ENCODE measurements around the gene FURIN. TPM values are rescaled to one million over a fixed set of nuclear protein-coding genes. Genes with fewer than 3 reads are reported as not detected.

Gene FURIN
- total and polyA plus RNA-seq, 2 experiments from 2014 or later: 57.7 to 79.6 TPM

- H3K27ac ChIP-seq: no peak overlapping the region
- no peaks in the 10 kb centered on the region for H3K36me3 ChIP-seq
- no peaks in the 10 kb centered on the region for H3K27me3 ChIP-seq
- peak in 1 of 2 donors; percentile 57 for DNase-seq (ENCODE audit: low read depth in 1 of 2, low spot score in 1 of 2)
- peaks cover 14% of the 10 kb centered on the region for H3K4me1 ChIP-seq (ENCODE audit: low read depth)
- no peaks in the 10 kb centered on the region for H3K9me3 ChIP-seq (ENCODE audit: low read depth)
- no peak for TF ChIP-seq CTCF (IDR thresholded peaks at IDR 0.05; ENCODE audit: low read depth, low read length)
- H3K4me3 ChIP-seq: no peak overlapping the region
Observed at GRCh38 chr15:90862964-90863778, 5.2 kb upstream of the FURIN start.

- DNase-seq (ENCODE audit: low read depth in 1 of 2, low spot score in 1 of 2): no peak
- Histone ChIP-seq H3K4me3 (no peak overlapping the region), H3K27ac (no peak overlapping the region), H3K9me3 (ENCODE audit: low read depth) (no peaks in the 10 kb centered on the region), H3K27me3 (no peaks in the 10 kb centered on the region), H3K36me3 (no peaks in the 10 kb centered on the region), H3K4me1 (ENCODE audit: low read depth) (peaks cover 17% of the 10 kb centered on the region)
- TF ChIP-seq CTCF (IDR thresholded peaks at IDR 0.05; ENCODE audit: low read depth, low read length): no peak
Observed at GRCh38 chr15:90863987-90864386, 4.4 kb upstream of the FURIN start.

- Histone ChIP-seq H3K27ac (no peak overlapping the region), H3K9me3 (ENCODE audit: low read depth) (no peaks in the 10 kb centered on the region), H3K4me3 (no peak overlapping the region), H3K27me3 (no peaks in the 10 kb centered on the region), H3K4me1 (ENCODE audit: low read depth) (peaks cover 19% of the 10 kb centered on the region), H3K36me3 (no peaks in the 10 kb centered on the region)
- no peak for TF ChIP-seq CTCF (IDR thresholded peaks at IDR 0.05; ENCODE audit: low read depth, low read length)
- no peak for DNase-seq (ENCODE audit: low read depth in 1 of 2, low spot score in 1 of 2)
Observed at GRCh38 chr15:90864507-90864906, 3.9 kb upstream of the FURIN start.

GRCh38 chr15:90865702-90866101, 2.7 kb upstream of the FURIN start:
- Histone ChIP-seq H3K4me1 (ENCODE audit: low read depth) (peaks cover 19% of the 10 kb centered on the region), H3K27ac (no peak overlapping the region), H3K9me3 (ENCODE audit: low read depth) (no peaks in the 10 kb centered on the region), H3K4me3 (no peak overlapping the region), H3K36me3 (no peaks in the 10 kb centered on the region), H3K27me3 (no peaks in the 10 kb centered on the region)
- no peak for DNase-seq (ENCODE audit: low read depth in 1 of 2, low spot score in 1 of 2)
- no peak for TF ChIP-seq CTCF (IDR thresholded peaks at IDR 0.05; ENCODE audit: low read depth, low read length)

GRCh38 chr15:90866161-90866715, 2.1 kb upstream of the FURIN start:
- no peak overlapping the region for H3K27ac ChIP-seq
- no peaks in the 10 kb centered on the region for H3K9me3 ChIP-seq (ENCODE audit: low read depth)
- no peak for TF ChIP-seq CTCF (IDR thresholded peaks at IDR 0.05; ENCODE audit: low read depth, low read length)
- no peak overlapping the region for H3K4me3 ChIP-seq
- H3K4me1 ChIP-seq (ENCODE audit: low read depth): peaks cover 19% of the 10 kb centered on the region
- no peak for DNase-seq (ENCODE audit: low read depth in 1 of 2, low spot score in 1 of 2)
- no peaks in the 10 kb centered on the region for H3K27me3 ChIP-seq
- H3K36me3 ChIP-seq: no peaks in the 10 kb centered on the region

Measured in cardiac muscle cell (in vitro differentiated cells and primary cell).